Stimulated activated naive CD8-positive, alpha-beta T cell treated with anti-CD3 and anti-CD28 coated beads, Interleukin-15, Interleukin-2, amounts not matched to agents 100 U/mL and 50 U/mL, for 24 hours (primary cell): Measurements from ENCODE around the gene PPP2R5E.

Experiments used
- ATAC-seq: fragments of 150-1000 bp; cut with Tn5 transposase; one replicate; pipeline ENCODE4 v1.10.0; 2021
- DNase-seq: peaks from one replicate; pipeline ENCODE4 v3.0.0; 2021

The PPP2R5E gene

GRCh38 chr14:63470962-63471793, 72.0 kb downstream of the PPP2R5E start:
- ATAC-seq (peak; percentile 76), DNase-seq (no peak)

DNA sequence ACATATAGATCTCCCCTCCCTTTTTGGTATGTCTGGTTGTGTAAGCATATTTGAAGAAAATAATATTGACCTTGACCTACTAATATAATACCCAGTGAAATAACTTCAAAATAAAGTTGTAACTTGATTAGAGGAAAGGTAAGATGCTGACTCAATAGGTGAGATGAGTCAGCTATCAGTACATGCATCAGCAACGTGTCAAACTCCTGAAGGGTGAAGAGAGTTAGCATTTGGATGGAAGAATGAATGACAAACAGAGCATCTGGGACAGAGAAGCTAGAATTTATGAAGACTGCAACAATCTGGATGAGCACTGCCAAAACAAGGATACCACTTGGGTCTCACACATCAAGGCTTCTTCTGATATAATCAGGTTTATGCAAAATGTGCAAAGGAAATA, 74.9 kb downstream of the PPP2R5E start:
- peak; percentile 63 for ATAC-seq
- no peak for DNase-seq

GRCh38 chr14:63467440-63468072, 75.6 kb downstream of the PPP2R5E start:
- ATAC-seq = no peak
- DNase-seq = no peak

- ATAC-seq = no peak
- DNase-seq = no peak
These were observed 77.8 kb downstream of the PPP2R5E start for GRCh38 chr14:63465347-63465746.

GRCh38 chr14:63460680-63461369, 82.4 kb downstream of the PPP2R5E start:
- no peak for ATAC-seq

GRCh38 chr14:63459738-63460137, 83.4 kb downstream of the PPP2R5E start:
- DNase-seq = no peak
- ATAC-seq = no peak

More at GRCh38 chr14:63460680-63461369, 82.4 kb downstream of the PPP2R5E start:
- DNase-seq = no peak

DNA sequence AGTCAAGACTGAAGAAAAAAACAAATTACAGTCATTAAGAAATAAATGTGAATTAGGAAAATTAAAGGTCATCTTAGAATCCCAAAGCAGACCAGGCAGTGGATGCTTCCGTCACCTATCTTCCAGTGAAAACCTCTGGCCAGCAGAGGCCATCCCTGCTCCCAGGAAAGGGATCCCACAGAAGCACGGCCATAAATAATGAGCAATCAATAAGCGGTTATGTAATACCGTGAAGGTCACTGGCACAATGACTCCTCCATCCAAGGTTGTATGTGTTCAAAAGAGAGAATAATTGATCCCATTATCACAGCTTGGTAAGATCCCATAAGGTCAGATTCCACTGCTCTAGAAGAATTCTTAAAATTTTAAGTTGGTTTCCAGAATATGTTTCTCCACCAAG, 85.7 kb downstream of the PPP2R5E start:
- no peak for ATAC-seq

GRCh38 chr14:63454863-63455622, 88.1 kb downstream of the PPP2R5E start:
- DNase-seq = no peak
- ATAC-seq = no peak

More for the DNA sequence above, 85.7 kb downstream of the PPP2R5E start:
- no peak for DNase-seq

GRCh38 chr14:63454436-63454835, 88.7 kb downstream of the PPP2R5E start:
- DNase-seq (no peak), ATAC-seq (no peak)

DNA sequence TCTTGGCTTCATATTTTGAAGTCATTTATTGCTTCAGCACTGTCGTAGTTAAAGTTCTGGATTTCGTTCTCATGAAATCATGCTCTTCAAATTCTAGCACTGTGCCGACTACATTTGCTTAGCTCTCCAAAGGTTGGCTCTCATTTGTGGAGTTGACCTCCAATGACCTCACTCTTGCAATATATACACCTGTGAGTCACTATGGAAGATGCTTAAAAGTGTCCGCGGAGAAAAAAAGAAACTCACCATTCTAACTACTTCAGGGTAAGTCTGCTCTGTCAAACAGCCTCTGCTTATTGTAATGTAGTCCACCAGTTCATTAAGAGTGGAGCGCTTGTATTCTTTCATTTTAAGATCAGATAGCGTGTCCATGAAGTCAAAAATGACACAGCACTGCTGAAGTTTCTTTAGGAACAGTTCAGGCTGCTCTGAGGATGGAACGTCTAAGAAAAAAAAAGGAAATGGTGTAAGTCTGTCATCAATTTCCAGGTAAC, 89.7 kb downstream of the PPP2R5E start:
- ATAC-seq (no peak), DNase-seq (no peak)

- ATAC-seq (no peak), DNase-seq (no peak)
These were observed 90.4 kb downstream of the PPP2R5E start for GRCh38 chr14:63452796-63453195.

GRCh38 chr14:63448841-63449240, 94.3 kb downstream of the PPP2R5E start:
- DNase-seq = no peak
- no peak for ATAC-seq

DNA sequence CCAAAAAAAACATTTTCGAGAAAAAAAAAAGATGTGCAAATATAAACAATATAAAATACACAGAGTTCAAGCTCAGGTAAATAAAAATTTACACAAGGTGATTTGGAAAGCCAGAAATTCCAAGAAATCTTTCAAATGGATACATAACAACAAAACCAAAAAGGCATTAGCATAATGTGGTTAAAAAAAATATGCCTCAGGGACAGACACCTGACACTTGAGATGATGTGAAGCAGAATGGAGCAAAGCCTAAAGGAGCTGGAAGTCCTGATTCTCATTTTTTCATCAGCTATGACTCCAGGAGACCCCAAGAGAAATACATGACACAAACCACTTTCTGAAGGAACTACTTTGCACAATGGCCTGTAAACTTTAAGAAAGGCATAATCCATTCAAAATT, 98.6 kb downstream of the PPP2R5E start:
- ATAC-seq = no peak

GRCh38 chr14:63443988-63444387, 99.2 kb downstream of the PPP2R5E start:
- ATAC-seq (no peak), DNase-seq (no peak)

More for the DNA sequence above, 98.6 kb downstream of the PPP2R5E start:
- DNase-seq = no peak

DNA sequence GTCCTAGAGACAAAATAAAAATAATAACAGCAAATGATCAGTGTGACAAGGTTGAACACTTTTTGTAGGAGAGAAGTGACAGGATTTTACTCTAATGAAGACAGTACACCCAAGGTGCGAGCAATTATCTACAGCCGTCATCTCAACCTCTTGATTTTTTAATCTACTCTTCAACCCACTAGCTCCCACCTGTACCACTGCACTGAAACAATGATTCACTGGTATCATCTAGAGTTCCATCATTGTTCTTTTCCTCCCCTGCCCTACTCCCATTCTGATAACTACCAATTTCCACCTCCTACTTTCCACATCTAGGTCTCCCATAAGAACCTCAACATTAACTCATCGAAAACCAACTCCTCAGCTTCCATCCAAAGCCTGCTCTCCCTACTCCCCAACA, 99.8 kb downstream of the PPP2R5E start:
- DNase-seq = no peak
- ATAC-seq = no peak

GRCh38 chr14:63438065-63438757, 105.0 kb downstream of the PPP2R5E start:
- DNase-seq = peak; percentile 18
- ATAC-seq = no peak

DNA sequence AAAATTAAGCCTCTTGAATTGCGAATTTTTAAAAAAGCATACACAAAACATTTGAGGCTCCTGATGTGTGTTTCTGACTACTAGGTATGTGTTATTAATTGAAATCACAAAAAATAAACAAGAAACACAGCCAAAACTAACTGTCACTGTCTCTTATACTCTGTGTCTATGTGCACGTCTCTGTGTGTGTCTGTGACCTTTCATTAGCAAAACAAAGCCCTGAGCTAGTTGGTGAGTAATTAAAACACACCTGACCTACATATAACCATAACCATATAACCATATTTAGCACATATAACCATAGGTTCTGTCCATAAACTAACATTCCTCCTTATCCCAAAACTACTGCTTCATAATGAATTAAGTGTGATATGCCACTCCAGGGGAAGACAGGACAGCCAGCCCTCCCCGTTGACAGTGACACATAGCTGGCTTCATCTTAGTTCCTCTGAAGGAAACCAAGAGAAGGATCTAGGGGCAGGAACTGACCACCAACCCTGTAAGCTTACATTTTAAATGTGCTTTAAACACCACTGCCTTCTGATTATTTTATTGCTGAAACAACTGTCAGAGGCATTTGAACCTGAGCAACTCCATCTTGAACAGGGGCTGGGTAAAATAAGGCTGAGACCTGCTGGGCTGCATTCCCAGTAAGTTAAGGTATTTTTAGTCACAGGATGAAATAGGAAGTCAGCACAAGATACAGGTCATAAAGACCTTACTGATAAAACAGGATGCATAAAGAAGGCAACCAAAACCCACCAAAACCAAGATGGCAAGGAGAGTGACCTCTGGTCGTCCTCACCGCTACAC, 106.7 kb downstream of the PPP2R5E start:
- DNase-seq (no peak), ATAC-seq (no peak)

DNA sequence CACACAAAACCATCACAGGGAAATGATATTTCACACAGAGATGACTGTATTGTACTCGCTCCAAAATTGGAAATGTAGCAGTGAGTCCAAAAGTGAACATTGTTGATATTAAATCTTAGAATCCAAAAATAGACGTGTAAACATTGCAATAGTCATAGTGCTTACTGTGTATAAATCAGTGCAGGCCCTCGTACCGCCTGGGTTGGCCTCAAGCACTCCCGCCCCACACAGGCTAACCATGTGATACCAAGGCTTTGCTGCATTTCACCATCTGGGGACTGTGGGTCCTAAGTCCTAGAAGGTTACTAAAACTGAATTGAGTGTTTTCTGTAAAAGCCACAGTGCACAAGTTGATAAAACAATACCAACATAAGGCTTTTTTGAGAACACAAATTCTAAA, 107.3 kb downstream of the PPP2R5E start:
- DNase-seq (no peak), ATAC-seq (no peak)

DNA sequence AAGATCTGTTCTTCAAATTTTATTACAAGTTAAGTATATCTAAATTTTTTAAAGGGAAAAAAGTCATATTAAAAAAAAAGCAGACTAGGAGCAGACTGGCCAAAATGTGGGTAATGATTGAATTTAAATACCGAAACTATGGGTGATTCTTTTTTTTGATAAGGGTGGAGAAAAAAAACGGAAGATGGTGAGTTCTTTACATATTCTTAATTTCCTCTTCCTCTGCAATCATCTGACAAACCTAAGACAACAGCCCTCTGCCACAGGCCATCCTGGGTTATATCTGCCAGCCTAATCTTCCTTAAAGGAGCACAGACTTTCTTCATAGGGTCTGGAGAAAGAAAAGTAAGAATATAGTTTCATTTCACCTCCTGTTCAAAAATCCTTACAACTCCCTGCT, 108.0 kb downstream of the PPP2R5E start:
- ATAC-seq (no peak), DNase-seq (no peak)

DNA sequence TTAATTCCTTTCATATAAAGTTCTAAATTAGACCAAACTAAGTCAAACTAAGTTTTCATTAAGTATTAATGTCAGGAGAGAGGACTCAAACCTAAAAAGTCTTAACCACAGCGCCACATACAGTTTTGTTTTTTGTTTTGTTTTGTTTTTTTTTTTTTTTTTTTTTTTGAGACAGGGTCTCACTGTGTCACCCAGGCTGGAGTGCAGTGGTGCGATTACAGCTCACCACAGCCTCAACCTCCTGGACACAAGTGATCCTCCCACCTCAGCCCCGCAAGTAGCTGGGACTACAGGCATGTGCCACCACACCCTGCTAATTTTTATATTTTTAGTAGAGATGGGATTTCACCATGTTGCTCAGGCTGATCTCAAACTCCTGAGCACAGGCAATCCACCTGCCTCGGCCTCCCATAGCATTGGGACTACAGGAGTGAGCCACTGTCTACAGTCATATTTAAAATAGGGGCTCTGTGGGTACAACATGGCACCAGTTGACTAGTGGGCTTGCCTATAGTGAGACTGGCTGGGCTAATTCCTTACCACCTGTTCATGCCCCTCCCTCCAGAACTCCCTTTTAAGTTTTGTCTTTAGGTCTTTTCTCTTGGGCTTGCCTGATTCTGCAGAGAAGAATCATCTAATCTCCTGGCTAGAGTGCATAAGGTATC, 110.2 kb downstream of the PPP2R5E start:
- DNase-seq = no peak
- no peak for ATAC-seq
